SIG-M5 treated with dmso at 0.1 percent for 504 hours (cell line): ENCODE data around the gene A4GALT.
"Not testable (repeated sequence)": the region's sequence is repeated elsewhere in the genome, so short reads cannot be mapped to it uniquely, and the experiment has no call there.

Source experiments
- DNase-seq: peaks from one replicate; lab custom pipeline; 2025; ENCODE audit not compliant: unreplicated experiment; lab: John Stamatoyannopoulos, UW

Gene A4GALT

DNA sequence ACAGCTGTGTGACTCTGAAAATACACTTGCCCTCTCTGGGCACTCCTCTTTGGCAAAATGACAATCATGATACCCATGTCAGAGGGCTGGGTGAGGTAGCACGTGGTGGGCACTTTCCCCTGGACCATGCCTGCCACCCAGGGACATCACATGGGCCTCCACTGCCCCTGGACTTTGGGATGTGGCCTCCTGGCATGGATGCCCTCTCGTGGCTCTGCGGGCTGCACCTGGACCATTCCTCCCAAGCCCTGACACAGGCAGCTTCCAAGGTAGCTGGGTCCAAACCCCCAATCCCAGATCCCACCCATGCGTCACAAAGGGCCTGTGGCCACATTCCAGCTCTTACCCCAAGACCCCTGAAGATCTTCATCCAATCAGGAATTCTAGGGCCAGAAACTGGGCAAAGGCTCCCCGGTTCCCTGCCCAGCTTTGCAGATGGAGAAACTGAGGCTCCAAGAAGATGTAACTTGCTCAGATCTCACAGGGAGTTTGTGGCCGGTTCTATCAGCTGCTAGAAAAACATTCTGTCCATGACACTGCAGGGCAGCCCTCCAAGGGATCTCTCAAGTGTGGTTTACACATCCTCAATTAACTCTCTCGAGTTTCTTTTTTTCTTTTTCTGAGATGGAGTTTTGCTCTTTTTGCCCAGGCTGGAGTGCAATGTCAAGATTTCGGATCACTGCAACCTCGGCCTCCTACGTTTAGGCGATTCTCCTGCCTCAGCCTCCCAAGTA lies 36.0 kb downstream of the A4GALT start:
- DNase-seq: no peak

DNA sequence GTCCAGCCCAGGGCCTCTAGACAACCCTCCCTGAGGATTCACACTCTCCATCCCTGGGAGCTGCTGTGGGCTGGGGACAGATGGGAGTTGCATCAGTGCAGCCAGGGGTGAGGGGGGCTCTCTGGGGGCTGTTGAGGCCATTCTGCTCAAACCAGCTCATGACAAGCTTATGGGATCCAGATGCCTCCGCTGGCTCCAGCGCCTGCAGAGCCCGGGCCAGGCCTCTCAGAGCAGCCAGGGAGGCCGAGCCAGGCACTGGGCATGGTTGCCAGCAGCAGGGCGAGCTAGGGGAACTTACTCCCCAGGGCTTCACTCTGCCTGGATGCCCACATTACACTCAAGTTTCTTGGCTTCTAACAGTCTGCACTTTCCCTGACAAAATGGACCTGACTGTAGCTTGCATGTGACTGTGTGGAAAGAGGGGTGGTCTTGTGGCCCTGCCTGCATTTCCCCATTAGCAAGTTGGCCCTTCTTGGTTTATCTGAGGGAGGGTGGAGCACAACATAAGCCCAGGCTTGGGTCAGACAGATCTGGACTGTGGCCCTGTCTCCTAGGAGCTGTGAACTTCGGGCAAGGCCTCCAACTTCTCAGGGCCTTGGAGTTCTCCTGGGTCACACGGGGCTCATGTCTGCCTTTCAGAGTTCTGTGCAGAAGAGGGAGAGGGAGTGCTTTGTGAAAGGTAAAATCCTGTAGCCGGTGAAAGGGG lies 36.9 kb downstream of the A4GALT start:
- no peak for DNase-seq

DNA sequence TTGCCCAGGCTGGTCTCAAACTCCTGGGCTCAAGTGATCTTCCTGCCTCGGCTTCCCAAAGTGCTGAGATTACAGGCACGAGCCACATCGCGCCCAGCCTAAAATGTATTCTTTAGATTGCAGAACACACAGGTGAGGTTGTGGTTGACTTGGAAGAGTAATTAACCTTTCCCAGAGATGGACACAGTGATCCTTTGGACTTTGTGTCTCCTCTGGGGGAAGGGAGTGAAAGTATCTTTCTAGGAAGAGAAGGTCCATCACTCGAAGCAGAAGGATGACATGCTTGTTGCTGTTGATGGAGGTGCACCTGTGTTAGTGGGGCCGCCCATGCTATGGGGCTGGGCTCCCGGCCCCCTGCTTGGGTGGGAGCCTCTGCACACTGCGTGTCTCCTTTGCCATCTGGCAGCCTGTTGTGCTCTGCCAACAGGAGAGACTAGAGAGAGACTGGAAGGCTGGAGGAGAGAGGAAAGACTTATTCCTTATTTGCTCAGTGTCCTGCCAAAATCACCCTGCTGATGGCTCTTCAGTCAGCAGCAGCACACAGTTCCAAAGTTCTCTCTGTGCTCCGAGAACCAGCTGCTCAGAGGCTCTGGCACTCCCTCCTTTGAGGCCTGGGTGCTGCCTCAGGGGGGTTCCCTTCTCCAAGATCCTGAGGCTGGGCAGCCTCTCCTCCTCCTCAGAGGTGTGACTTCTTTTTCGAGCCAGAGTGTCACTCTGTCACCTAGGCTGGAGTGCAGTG lies 38.4 kb downstream of the A4GALT start:
- DNase-seq: no peak

DNA sequence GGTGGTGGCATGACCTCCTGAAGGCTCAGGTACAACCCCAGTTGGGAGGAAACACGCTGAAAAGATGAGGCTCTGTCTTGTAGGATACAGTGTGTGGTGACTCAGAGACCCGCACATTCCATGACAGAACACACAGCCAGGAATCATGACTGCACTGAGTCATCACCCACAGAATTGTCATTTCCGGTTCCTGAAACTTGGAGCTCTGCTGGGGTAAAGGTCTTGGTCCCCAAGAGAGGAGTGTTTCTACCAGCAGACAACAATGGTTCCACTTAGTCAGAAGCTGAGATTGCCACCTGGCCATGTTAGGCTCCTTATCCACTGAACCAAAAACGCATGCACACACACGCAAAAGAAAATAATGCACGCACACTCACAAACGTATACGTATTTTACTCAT lies 40.0 kb downstream of the A4GALT start:
- DNase-seq: peak; percentile 13

DNA sequence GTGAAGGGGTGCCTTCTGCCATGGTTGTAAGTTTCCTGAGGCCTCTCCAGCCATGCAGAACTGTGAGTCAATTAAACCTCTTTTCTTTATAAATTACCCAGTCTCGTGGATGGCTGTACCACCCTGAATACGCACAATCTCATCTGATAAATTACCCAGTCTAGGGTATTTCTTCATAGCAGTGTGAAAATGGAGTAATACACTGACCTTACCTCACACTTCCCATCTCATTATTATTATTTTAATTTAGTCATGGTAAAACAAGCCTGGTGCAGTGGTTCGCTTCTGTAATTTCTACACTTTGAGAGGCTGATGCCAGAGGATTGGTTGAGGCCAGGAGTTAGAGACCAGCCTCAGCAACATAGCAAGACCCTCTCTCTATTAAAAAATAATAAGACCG lies 41.0 kb downstream of the A4GALT start:
- DNase-seq: no peak

DNA sequence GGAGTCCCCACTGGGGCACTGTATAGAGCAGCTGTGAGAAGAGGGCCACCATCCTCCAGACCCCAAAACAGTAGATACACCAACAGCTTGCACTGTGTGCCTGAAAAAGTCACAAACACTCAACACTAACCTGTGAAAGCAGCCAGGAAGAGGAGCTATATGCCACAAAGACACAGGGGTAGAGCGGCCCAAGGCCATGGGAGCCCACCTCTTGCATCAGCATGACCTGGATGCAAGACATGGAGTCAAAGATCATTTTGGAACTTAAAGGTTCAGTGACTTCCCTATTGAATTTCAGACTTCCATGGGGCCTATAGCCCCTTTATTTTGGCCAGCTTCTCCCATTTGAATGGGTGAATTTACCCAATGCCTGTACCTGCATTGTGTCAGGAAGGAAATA lies 41.8 kb downstream of the A4GALT start:
- DNase-seq: no peak

DNA sequence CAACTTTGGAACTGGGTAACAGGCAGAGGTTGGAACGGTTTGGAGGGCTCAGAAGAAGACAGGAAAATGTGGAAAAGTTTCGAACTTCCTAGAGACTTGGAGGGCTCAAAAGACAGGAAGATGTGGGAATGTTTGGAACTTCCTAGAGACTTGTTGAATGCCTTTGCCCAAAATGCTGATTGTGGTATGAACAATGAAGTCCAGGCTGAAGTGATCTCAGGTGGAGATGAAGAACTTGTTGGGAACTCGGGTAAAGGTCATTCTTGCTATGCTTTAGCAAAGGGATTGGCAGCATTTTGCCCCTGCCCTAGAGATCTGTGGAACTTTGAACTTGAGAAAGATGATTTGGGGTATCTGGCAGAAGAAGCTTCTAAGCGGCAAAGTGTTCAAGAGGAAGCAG lies 42.7 kb downstream of the A4GALT start:
- DNase-seq: not testable (repeated sequence)

DNA sequence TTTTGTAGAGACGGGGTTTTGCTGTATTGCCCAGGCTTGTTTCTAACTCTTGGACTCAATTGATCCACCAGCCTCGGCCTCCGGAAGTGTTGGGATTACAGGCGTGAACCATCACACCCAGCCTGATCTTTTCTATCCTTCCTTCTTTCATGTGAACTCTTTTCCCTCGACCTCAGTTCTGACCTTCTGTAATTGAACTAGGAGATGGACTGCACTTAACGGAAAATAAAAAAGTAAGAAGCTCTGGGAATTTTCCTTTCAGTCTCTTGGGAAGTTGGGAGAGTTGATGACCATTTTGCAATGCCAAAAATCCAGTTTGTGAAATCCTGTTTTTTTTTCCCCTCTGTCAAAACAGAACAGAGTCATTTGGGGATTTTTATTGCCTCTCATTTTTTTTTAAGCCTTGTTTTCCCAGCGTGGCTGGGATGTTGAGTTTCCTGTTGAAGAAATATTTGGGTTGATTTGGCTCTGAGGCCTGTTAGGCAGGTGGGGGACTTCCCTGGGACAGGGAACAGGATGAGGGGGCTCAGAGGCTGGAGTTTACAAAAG lies 44.5 kb downstream of the A4GALT start:
- DNase-seq: no peak

DNA sequence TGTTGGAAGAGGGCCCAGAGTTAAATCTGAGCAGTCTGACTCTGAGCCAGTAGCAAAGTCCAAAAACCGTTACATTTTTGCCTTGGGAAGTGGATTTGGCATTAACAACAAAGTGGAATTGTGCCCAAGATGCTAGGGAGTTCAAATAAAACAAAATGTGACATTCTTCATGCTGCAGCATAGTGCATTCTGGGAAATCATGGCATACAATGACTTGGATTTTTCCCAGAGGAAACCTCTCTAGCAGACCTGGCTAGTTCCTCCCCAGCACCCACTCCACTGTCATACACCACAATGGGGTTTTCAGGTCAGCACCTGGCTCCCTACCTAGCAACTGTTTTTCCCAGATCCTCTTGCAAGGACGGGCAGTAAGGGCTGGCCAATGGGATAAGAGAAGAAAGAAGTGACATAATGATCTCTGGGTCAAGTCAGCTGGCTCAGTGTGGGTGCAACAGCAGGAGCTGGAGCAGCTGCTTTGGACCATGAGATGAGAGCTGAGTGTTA lies 46.7 kb downstream of the A4GALT start:
- no peak for DNase-seq

DNA sequence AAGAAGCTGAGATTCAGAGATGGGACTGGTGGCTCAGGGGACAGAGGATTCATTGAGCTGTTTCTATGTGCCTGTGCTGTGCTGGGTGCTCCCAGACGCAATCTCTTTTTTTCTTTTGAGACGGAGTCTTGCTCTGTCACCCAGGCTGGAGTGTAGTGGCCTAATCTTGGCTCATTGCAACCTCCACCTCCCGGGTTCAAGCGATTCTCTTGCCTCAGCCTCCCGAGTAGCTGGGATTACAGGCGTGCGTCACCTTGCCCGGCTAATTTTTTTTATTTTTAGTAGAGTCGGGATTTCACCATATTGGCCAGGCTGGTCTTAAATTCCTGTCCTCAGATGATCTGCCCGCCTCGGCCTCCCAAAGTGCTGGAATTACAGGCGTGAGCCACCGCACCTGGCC lies 47.6 kb downstream of the A4GALT start:
- DNase-seq: not testable (repeated sequence)

DNA sequence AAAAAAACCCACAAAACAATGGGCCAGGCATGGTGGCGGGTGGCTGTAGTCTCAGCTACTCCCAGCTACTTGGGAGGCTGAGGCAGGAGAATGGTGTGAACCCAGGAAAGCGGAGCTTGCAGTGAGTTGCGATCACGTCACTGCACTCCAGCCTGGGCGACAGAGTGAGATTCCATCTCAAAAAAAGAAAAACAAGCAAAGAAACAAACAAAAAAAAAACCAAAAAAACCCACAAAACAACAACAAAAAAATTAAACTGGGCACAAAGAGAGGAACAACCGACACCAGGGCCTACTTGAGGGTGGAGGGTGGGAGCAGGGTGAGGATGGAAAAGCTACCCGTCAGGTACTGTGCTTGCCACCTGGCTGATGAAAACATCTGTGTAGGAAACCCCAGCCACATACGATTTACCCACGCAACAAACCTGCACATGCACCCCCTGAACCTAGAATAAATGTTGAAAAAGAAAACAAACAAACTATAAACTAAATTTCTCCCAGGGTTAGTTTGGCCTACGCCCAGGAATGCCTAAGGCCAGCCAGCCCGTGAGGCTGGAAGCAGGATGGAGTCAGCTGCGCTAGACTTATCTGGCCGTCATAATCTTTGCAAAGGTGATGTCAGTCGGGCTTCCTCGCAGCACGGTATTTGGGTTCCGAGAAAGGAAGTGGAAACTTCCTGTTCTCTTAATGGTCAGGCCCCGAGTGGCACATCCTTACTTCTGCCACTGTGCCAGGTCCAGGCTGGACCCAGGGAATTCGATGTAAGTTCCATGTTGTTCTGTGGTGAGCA lies 49.6 kb downstream of the A4GALT start:
- no peak for DNase-seq

DNA sequence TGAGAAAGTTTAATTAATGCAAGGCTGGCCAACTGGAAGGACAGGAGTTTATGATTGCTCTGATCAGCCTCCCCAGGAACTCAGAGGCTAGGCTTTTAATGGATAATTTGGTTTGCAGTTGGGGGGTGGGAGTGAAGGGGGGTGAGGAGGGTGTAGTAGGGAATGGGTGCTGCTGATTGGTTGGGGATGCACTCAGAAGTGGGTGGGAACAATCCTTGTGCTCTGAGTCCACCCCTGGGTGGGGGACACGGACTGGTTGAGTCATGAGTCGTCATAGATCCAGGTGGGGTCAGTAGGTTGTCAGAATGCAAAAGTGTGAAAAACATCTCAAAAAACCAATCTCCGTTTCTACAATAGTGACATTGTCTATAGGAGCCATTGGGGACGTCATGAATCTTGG lies 50.6 kb downstream of the A4GALT start:
- no peak for DNase-seq

DNA sequence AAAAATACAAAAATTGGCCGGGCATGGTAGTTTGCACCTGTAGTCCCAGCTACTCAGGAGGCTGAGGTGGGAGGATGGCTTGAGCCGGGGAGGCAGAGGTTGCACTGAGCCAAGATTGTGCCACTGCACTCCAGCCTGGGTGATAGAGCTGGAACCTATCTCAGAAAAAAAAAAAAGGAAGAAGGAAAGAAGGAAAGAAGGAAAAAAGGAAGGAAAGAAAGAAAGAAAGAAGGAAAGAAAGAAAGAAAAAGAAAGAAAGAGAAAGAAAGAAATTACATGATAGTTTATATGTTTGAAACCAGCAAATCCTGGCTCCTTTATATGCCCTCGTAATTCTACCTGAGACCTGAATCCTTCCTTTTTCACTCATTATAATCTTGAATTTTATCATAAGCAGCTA lies 54.3 kb downstream of the A4GALT start:
- not testable (repeated sequence) for DNase-seq

DNA sequence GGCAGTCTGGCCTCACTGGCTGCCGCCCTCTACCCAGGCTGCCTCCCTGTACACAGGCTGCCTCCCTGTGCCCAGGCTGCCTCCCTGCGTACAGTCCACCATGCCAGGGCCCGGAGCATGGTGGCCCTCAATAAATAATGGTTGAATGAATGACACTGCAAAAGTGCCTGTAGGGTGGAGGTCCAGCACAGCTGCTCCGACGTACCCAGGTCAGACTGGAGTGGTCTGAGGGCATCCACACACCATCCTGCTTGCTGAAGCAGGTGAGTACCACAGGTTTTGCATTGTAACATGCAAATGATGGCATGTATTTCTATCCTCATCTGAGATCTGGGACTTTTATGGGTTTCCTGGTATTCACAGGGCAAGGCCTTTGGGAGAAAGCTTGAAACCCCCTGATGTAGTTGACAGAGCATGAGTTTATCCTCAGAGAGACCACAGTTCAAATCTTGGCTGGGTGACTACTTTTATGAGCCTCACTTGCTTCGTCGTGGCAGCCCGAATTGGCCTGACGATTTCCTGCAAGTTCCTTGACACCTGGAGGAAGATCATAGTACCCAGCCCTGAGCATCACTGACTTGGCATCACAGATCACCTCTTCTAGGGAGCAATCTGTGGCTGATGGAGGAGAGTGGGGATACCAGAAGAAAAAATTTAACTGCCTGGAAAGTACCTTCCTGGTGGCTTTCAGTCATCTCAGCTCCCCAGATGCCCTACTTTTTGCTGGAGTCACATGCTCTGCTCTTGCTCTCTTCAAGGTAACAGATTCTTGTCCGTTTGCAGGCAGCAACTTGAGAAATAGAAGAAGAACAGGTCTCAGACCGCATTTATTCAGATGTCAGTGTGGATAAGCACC lies 55.5 kb downstream of the A4GALT start:
- no peak for DNase-seq

DNA sequence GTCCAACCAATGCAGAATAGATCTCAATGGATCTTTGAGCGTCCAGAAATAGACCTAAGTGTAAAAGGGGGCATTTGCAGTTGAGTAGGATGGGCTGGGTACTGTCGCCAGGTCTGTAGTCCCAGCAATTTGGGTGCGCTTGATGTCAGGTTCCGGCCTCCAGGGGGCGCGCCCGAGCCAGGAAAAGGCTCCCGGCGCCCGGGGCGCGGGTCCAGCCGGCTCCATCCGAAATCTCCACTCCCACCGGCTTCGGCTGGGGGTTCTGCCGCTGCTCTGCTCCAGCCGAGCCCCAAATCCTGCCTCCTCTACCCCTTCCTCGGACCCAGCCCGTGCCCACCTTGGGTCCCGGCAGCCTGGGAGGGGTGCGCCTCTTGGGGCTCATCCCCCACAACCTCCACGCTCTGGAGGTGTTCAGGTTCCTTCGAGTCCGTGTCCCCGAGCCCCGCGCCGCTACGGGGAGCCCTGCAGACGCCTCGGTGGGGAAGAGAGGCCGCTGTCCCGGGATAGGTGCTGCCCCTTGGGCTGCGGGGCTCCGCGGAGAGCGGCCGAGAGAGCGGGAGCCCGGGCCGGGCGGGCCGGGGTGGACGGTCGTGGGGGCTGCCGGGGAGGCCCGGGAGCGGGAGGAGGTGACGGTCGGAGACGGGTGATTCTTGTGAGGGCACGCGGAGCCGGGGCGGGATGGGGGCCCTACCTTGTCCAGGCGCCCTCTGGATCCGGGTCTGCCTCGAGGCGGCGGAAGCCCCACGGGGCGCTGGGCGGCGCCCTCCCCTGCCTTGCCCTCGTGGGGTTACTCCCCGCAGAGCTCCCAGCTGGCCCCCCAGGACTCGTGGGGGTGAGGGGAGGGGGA lies 58.5 kb downstream of the A4GALT start:
- peak; percentile 68 for DNase-seq

DNA sequence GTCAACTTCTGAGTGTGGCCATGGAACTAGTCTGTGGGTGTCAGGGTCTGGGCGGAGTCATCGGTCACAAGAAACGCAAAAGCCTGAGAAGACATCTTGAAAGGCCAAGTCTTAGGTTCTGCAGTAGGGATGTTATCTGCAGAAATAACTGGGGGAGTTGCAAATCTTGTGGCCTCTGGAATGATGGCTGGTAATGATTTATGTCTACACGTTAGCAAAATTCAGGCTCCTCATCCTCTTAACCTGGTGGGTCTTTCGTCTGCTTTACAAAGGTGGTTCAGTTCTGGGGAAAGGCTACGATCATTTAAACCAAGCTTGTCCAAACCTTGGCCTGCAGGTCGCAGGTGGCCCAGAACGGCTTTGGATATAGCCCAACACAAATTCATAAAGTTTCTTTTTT lies 64.1 kb downstream of the A4GALT start:
- DNase-seq: no peak

DNA sequence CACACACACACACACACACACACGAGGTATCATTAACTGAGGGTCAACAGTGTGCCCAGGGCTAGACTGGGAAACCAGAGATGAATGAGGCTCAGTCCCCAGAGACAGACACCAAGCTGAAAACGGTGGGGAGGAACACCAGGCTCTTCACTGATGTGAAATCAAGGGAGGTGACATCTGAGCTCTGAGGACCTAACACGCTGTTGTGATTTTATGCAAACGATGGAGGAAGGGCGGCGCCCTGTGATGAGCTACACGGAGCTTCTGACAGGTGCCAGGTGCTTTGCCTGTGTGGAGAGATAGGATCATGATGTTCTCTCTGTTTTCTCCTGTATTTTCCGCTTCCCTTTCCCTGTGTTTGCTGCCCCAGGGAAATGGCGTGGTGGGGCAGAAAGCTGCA lies 65.0 kb downstream of the A4GALT start:
- no peak for DNase-seq

DNA sequence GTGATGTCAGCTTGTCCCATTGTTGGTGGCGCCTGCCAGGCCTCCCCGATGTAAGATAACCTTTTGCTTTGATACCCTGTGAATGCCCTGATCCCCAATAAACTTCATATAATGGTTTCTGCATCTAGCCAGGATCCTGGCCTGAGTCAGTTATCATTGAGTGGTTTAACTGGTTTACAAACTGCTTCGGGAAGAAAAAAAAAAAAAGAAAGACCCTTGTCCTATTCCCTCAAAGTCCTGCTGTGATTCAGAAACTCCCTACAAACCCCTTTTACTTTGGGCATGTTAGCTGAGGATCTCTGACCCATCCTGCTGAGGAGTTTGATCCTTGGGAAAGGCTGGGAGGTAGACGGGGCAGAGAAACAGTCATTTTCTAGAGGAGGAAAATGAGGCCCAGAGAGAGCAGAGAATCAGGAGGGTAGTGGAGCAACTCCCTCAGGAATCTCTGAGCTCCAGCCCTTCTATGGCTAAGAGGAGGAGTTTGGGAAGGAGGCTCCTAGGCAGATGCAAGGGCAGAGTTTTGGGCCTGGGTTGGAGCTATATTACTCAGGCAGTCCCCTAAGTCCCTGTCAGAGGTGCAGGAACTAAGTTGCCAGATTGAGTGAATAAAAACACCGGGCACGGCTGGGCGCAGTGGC lies 66.1 kb downstream of the A4GALT start:
- no peak for DNase-seq
